Measurements from ENCODE around the gene SKAP1. TPM values are rescaled to one million over a fixed set of nuclear protein-coding genes. Genes with fewer than 3 reads are reported as not detected.

SKAP1 gene
- total and polyA plus RNA-seq, 4 donors, result 4.4 to 36.1 (median 24.7) TPM

GRCh38 chr17:48468299-48468698 lies 38.3 kb upstream of the SKAP1 start:
- H3K4me1 ChIP-seq (ENCODE audit: control insufficient read depth, insufficient read depth, low read length), result peaks cover 8% of the 10 kb centered on the region
- 83% methylated on average over 1 of the region's 4 CpGs for WGBS (ENCODE audit: insufficient coverage)

GRCh38 chr17:48465884-48466283 lies 35.9 kb upstream of the SKAP1 start:
- no peaks in the 10 kb centered on the region for H3K9me3 ChIP-seq (ENCODE audit: control insufficient read depth, insufficient read depth, low read length)
- no peaks in the 10 kb centered on the region for H3K36me3 ChIP-seq (ENCODE audit: control insufficient read depth, insufficient read depth, low read length)
- WGBS (ENCODE audit: insufficient coverage), result 100% methylated on average over 1 of the region's 2 CpGs
- H3K27ac ChIP-seq (ENCODE audit: low read depth, low read length), result no peak overlapping the region
- no peak overlapping the region for H3K4me3 ChIP-seq (ENCODE audit: low read depth, low read length)
- H3K4me1 ChIP-seq (ENCODE audit: control insufficient read depth, insufficient read depth, low read length), result peaks cover under 1% of the 10 kb centered on the region
- no peak for DNase-seq (ENCODE audit: low read depth in 4 of 6, low spot score in 6 of 6)
- no peaks in the 10 kb centered on the region for H3K27me3 ChIP-seq (ENCODE audit: control insufficient read depth, insufficient read depth, low read length)

More at GRCh38 chr17:48468299-48468698, 38.3 kb upstream of the SKAP1 start:
- Histone ChIP-seq H3K27me3 (ENCODE audit: control insufficient read depth, insufficient read depth, low read length) (no peaks in the 10 kb centered on the region), H3K36me3 (ENCODE audit: control insufficient read depth, insufficient read depth, low read length) (no peaks in the 10 kb centered on the region), H3K27ac (ENCODE audit: low read depth, low read length) (no peak overlapping the region), H3K4me3 (ENCODE audit: low read depth, low read length) (no peak overlapping the region), H3K9me3 (ENCODE audit: control insufficient read depth, insufficient read depth, low read length) (no peaks in the 10 kb centered on the region)
- no peak for DNase-seq (ENCODE audit: low read depth in 4 of 6, low spot score in 6 of 6)

GRCh38 chr17:48463526-48463925 lies 33.5 kb upstream of the SKAP1 start:
- H3K36me3 ChIP-seq (ENCODE audit: control insufficient read depth, insufficient read depth, low read length), result no peaks in the 10 kb centered on the region
- H3K27ac ChIP-seq (ENCODE audit: low read depth, low read length), result no peak overlapping the region
- WGBS (ENCODE audit: insufficient coverage), result no CpG with 5 or more reads among the region's 4 CpGs
- no peaks in the 10 kb centered on the region for H3K9me3 ChIP-seq (ENCODE audit: control insufficient read depth, insufficient read depth, low read length)
- no peak overlapping the region for H3K4me3 ChIP-seq (ENCODE audit: low read depth, low read length)
- no peaks in the 10 kb centered on the region for H3K27me3 ChIP-seq (ENCODE audit: control insufficient read depth, insufficient read depth, low read length)
- peak in 1 of 6 donors; percentile 66 for DNase-seq (ENCODE audit: low read depth in 4 of 6, low spot score in 6 of 6)
- H3K4me1 ChIP-seq (ENCODE audit: control insufficient read depth, insufficient read depth, low read length), result no peaks in the 10 kb centered on the region

- no peak overlapping the region for H3K4me3 ChIP-seq (ENCODE audit: low read depth, low read length)
- H3K27ac ChIP-seq (ENCODE audit: low read depth, low read length), result no peak overlapping the region
- no peaks in the 10 kb centered on the region for H3K4me1 ChIP-seq (ENCODE audit: control insufficient read depth, insufficient read depth, low read length)
- DNase-seq (ENCODE audit: low read depth in 4 of 6, low spot score in 6 of 6), result peak in 1 of 6 donors; percentile 34
- no peaks in the 10 kb centered on the region for H3K27me3 ChIP-seq (ENCODE audit: control insufficient read depth, insufficient read depth, low read length)
- H3K9me3 ChIP-seq (ENCODE audit: control insufficient read depth, insufficient read depth, low read length), result no peaks in the 10 kb centered on the region
- H3K36me3 ChIP-seq (ENCODE audit: control insufficient read depth, insufficient read depth, low read length), result no peaks in the 10 kb centered on the region
- 65% methylated on average over 2 of the region's 2 CpGs for WGBS (ENCODE audit: insufficient coverage)
These were observed 32.9 kb upstream of the SKAP1 start for GRCh38 chr17:48462946-48463345.

GRCh38 chr17:48460052-48460451 lies 30.0 kb upstream of the SKAP1 start:
- no peak overlapping the region for H3K4me3 ChIP-seq (ENCODE audit: low read depth, low read length)
- no peak overlapping the region for H3K27ac ChIP-seq (ENCODE audit: low read depth, low read length)
- no CpG with 5 or more reads among the region's 3 CpGs for WGBS (ENCODE audit: insufficient coverage)
- peak in 1 of 6 donors; percentile 29 for DNase-seq (ENCODE audit: low read depth in 4 of 6, low spot score in 6 of 6)
- no peaks in the 10 kb centered on the region for H3K9me3 ChIP-seq (ENCODE audit: control insufficient read depth, insufficient read depth, low read length)
- no peaks in the 10 kb centered on the region for H3K36me3 ChIP-seq (ENCODE audit: control insufficient read depth, insufficient read depth, low read length)
- H3K27me3 ChIP-seq (ENCODE audit: control insufficient read depth, insufficient read depth, low read length), result no peaks in the 10 kb centered on the region
- peaks cover 11% of the 10 kb centered on the region for H3K4me1 ChIP-seq (ENCODE audit: control insufficient read depth, insufficient read depth, low read length)

- Histone ChIP-seq H3K4me3 (ENCODE audit: low read depth, low read length) (no peak overlapping the region), H3K4me1 (ENCODE audit: control insufficient read depth, insufficient read depth, low read length) (peaks cover 11% of the 10 kb centered on the region), H3K27ac (ENCODE audit: low read depth, low read length) (no peak overlapping the region), H3K9me3 (ENCODE audit: control insufficient read depth, insufficient read depth, low read length) (no peaks in the 10 kb centered on the region), H3K36me3 (ENCODE audit: control insufficient read depth, insufficient read depth, low read length) (no peaks in the 10 kb centered on the region), H3K27me3 (ENCODE audit: control insufficient read depth, insufficient read depth, low read length) (no peaks in the 10 kb centered on the region)
- DNase-seq (ENCODE audit: low read depth in 4 of 6, low spot score in 6 of 6), result no peak
- WGBS (ENCODE audit: insufficient coverage), result 92% methylated on average over 2 of the region's 4 CpGs
These were observed 29.2 kb upstream of the SKAP1 start for GRCh38 chr17:48459070-48459844.

- no peak overlapping the region for H3K4me3 ChIP-seq (ENCODE audit: low read depth, low read length)
- H3K36me3 ChIP-seq (ENCODE audit: control insufficient read depth, insufficient read depth, low read length), result no peaks in the 10 kb centered on the region
- H3K4me1 ChIP-seq (ENCODE audit: control insufficient read depth, insufficient read depth, low read length), result peaks cover 11% of the 10 kb centered on the region
- no peak overlapping the region for H3K27ac ChIP-seq (ENCODE audit: low read depth, low read length)
- no peaks in the 10 kb centered on the region for H3K27me3 ChIP-seq (ENCODE audit: control insufficient read depth, insufficient read depth, low read length)
- WGBS (ENCODE audit: insufficient coverage), result 2% methylated on average over 14 of the region's 22 CpGs
- no peaks in the 10 kb centered on the region for H3K9me3 ChIP-seq (ENCODE audit: control insufficient read depth, insufficient read depth, low read length)
- DNase-seq (ENCODE audit: low read depth in 4 of 6, low spot score in 6 of 6), result peak in 2 of 6 donors; percentile 75 to 91
These were observed 27.2 kb upstream of the SKAP1 start for GRCh38 chr17:48457080-48457836.

- no peaks in the 10 kb centered on the region for H3K27me3 ChIP-seq (ENCODE audit: control insufficient read depth, insufficient read depth, low read length)
- H3K4me3 ChIP-seq (ENCODE audit: low read depth, low read length), result no peak overlapping the region
- peaks cover 11% of the 10 kb centered on the region for H3K4me1 ChIP-seq (ENCODE audit: control insufficient read depth, insufficient read depth, low read length)
- no peaks in the 10 kb centered on the region for H3K36me3 ChIP-seq (ENCODE audit: control insufficient read depth, insufficient read depth, low read length)
- no peak overlapping the region for H3K27ac ChIP-seq (ENCODE audit: low read depth, low read length)
- 56% methylated on average over 3 of the region's 5 CpGs for WGBS (ENCODE audit: insufficient coverage)
- DNase-seq (ENCODE audit: low read depth in 4 of 6, low spot score in 6 of 6), result no peak
- H3K9me3 ChIP-seq (ENCODE audit: control insufficient read depth, insufficient read depth, low read length), result no peaks in the 10 kb centered on the region
These were observed 26.6 kb upstream of the SKAP1 start for GRCh38 chr17:48456589-48456988.

- H3K4me3 ChIP-seq (ENCODE audit: low read depth, low read length), result no peak overlapping the region
- H3K9me3 ChIP-seq (ENCODE audit: control insufficient read depth, insufficient read depth, low read length), result no peaks in the 10 kb centered on the region
- no peak overlapping the region for H3K27ac ChIP-seq (ENCODE audit: low read depth, low read length)
- no peak for DNase-seq (ENCODE audit: low read depth in 4 of 6, low spot score in 6 of 6)
- H3K36me3 ChIP-seq (ENCODE audit: control insufficient read depth, insufficient read depth, low read length), result no peaks in the 10 kb centered on the region
- H3K4me1 ChIP-seq (ENCODE audit: control insufficient read depth, insufficient read depth, low read length), result peaks cover 11% of the 10 kb centered on the region
- H3K27me3 ChIP-seq (ENCODE audit: control insufficient read depth, insufficient read depth, low read length), result no peaks in the 10 kb centered on the region
These were observed 25.8 kb upstream of the SKAP1 start for GRCh38 chr17:48455791-48456190.

- H3K4me3 ChIP-seq (ENCODE audit: low read depth, low read length), result no peak overlapping the region
- peaks cover 11% of the 10 kb centered on the region for H3K4me1 ChIP-seq (ENCODE audit: control insufficient read depth, insufficient read depth, low read length)
- no peaks in the 10 kb centered on the region for H3K9me3 ChIP-seq (ENCODE audit: control insufficient read depth, insufficient read depth, low read length)
- H3K27me3 ChIP-seq (ENCODE audit: control insufficient read depth, insufficient read depth, low read length), result no peaks in the 10 kb centered on the region
- H3K36me3 ChIP-seq (ENCODE audit: control insufficient read depth, insufficient read depth, low read length), result no peaks in the 10 kb centered on the region
- no peak overlapping the region for H3K27ac ChIP-seq (ENCODE audit: low read depth, low read length)
- DNase-seq (ENCODE audit: low read depth in 4 of 6, low spot score in 6 of 6), result no peak
These were observed 23.4 kb upstream of the SKAP1 start for GRCh38 chr17:48453447-48453846.
